Stomach (tissue), 19 donors: ENCODE data around the gene RNASET2. TPM values are rescaled to one million over a fixed set of nuclear protein-coding genes. Genes with fewer than 3 reads are reported as not detected.
A peak's percentile ranks its signal among the peaks of the same experiment; 100 is the strongest.

ENCODE experiments used
- DNase-seq, 2 donors: peaks; one replicate each; pipeline versions ENCODE4 v3.0.0 to v3.0.0-alpha.2; 2013 to 2019
- H3K27ac ChIP-seq, 5 donors: fragments of 200-600 bp in 4 of 5; sonication (generic) in 4 of 5; one replicate each; pipeline ENCODE4 v1.5.1; 2013 to 2019; ENCODE audit warnings: mild to moderate bottlenecking in 1 of 5, moderate library complexity in 1 of 5
- H3K27me3 ChIP-seq, 3 donors: fragments of 200-600 bp; sonication (generic); one replicate each; pipeline ENCODE4 v1.5.1; 2017 to 2019; ENCODE audit warnings: mixed run types in 1 of 3
- H3K36me3 ChIP-seq, 4 donors: fragments of 200-600 bp; sonication (generic); 1 replicate in 3 of 4; 2 replicates in 1 of 4; pipeline ENCODE4 v1.5.1; 2016 to 2019
- H3K4me1 ChIP-seq, 4 donors: fragments of 200-600 bp; sonication (generic); one replicate each; pipeline ENCODE4 v1.5.1; 2016 to 2019
- H3K4me3 ChIP-seq, 4 donors: fragments of 200-600 bp; sonication (generic) in 3 of 4; one replicate each; pipeline ENCODE4 v1.5.1; 2016 to 2019; ENCODE audit warnings: mild to moderate bottlenecking in 1 of 4
- H3K9me3 ChIP-seq, 4 donors: fragments of 200-600 bp; sonication (generic); one replicate each; pipeline ENCODE4 v1.5.1; 2016 to 2019
- CTCF ChIP-seq, 7 experiments: fragments of 450-650 bp in 4 of 7; fragments of 200-600 bp in 3 of 7; sonication (generic) in 3 of 7; IDR thresholded peaks; one replicate each; pipeline ENCODE4 v1.5.1; 2016 to 2019; ENCODE audit warnings: antibody characterized with exemption in 7 of 7, control low read depth in 2 of 7, mild to moderate bottlenecking in 1 of 7
- EP300 ChIP-seq: sonication (generic); formaldehyde crosslinking; IDR thresholded peaks from one replicate; pipeline ENCODE4 v1.6.1; 2017; ENCODE audit warnings: antibody characterized with exemption
- POLR2A ChIP-seq, 4 donors: fragments of 450-650 bp; IDR thresholded peaks; one replicate each; pipeline ENCODE4 v1.6.1; 2016; ENCODE audit warnings: antibody characterized with exemption in 4 of 4, control low read depth in 2 of 4, mild to moderate bottlenecking in 1 of 4, moderate library complexity in 1 of 4
- POLR2AphosphoS5 ChIP-seq, 3 donors: sonication (generic); formaldehyde crosslinking; IDR thresholded peaks; one replicate each; pipeline ENCODE4 v1.6.1; 2016; ENCODE audit warnings: antibody characterized with exemption in 3 of 3
- WGBS, 5 donors: extraction: QIAGEN DNeasy Blood & Tissue Kit in 3 of 5; methylation state at CpG; one replicate each; pipeline versions ENCODE4 v1.1.5 to v1.1.7; 2013 to 2018; 5-methylcytosine and 5-hydroxymethylcytosine counted together
- intact Hi-C: fragments of 100-400 bp; cut with DNase I; formaldehyde crosslinking; loops from one replicate; pipeline ENCODE4 v1.15.1; 2023; ENCODE audit warnings: low total_unique reads
- long read RNA-seq, 10 donors: transcript quantifications; one replicate each; lab custom pipeline, GENCODE V29; 2026
- polyA plus RNA-seq, 3 donors: library from polyadenylated mRNA; stranded (reverse); fragments of 200-250 nt; gene quantifications; one replicate each; pipeline ENCODE4 v1.2.3, GENCODE V29; 2013
- total RNA-seq, 5 donors: library from RNA; depleted of rRNA; stranded (reverse); fragments of >200 nt; gene quantifications; one replicate each; pipeline versions ENCODE4 v1.1.0 to v1.2.3, GENCODE V29; 2014 to 2016
- donor health status: healthy with polysubstance abuse.
- donor health status: Bipolar disorder and iron deficiency.
- donor health status: healthy.

RNASET2 gene
- total RNA-seq (100 to 1,000 TPM in 3 of 5 donors, 10 to 100 TPM in 2; 13.4 to 340 (median 112) TPM), polyA plus RNA-seq (100 to 1,000 TPM in 1 of 3 donors, 10 to 100 TPM in 2; 55.4 to 113 (median 60.5) TPM)
- long read RNA-seq, donor 1, transcript RNASET2-210 (9 exons, 1,375 nt), result major isoform, 23 of 26 reads
- long read RNA-seq, donor 1, partial matches to known transcripts, result 0 of 26 reads
- long read RNA-seq, donor 1, other reads (novel, unspliced or antisense), result 0 of 26 reads
- long read RNA-seq, donor 2, transcript RNASET2-210 (9 exons, 1,375 nt), result major isoform, 36 of 46 reads
- long read RNA-seq, donor 2, partial matches to known transcripts, result 6 of 46 reads
- long read RNA-seq, donor 2, other reads (novel, unspliced or antisense), result 0 of 46 reads
- long read RNA-seq, donor 3, transcript RNASET2-210 (9 exons, 1,375 nt), result major isoform, 12 of 35 reads
- long read RNA-seq, donor 3, partial matches to known transcripts, result 21 of 35 reads
- long read RNA-seq, donor 3, other reads (novel, unspliced or antisense), result 0 of 35 reads
- long read RNA-seq, donor 4, partial matches to known transcripts, result 0 of 4 reads
- long read RNA-seq, donor 4, other reads (novel, unspliced or antisense), result 0 of 4 reads
- long read RNA-seq, donor 5, transcript RNASET2-210 (9 exons, 1,375 nt), result major isoform, 55 of 78 reads
- long read RNA-seq, donor 5, partial matches to known transcripts, result 20 of 78 reads
- long read RNA-seq, donor 5, other reads (novel, unspliced or antisense), result 0 of 78 reads
- long read RNA-seq, donor 6, transcript RNASET2-212 (2 exons, 2,280 nt), result minor isoform, 5 of 116 reads
- long read RNA-seq, donor 6, transcript RNASET2-210 (9 exons, 1,375 nt), result major isoform, 94 of 116 reads
- long read RNA-seq, donor 6, partial matches to known transcripts, result 14 of 116 reads
- long read RNA-seq, donor 6, other reads (novel, unspliced or antisense), result 0 of 116 reads
- long read RNA-seq, donor 7, transcript RNASET2-210 (9 exons, 1,375 nt), result major isoform, 33 of 49 reads
- long read RNA-seq, donor 7, transcript RNASET2-212 (2 exons, 2,280 nt), result minor isoform, 5 of 49 reads
- long read RNA-seq, donor 7, partial matches to known transcripts, result 8 of 49 reads
- long read RNA-seq, donor 7, other reads (novel, unspliced or antisense), result 0 of 49 reads
- long read RNA-seq, donor 8, transcript RNASET2-210 (9 exons, 1,375 nt), result major isoform, 73 of 105 reads
- long read RNA-seq, donor 8, transcript RNASET2-212 (2 exons, 2,280 nt), result minor isoform, 8 of 105 reads
- long read RNA-seq, donor 8, partial matches to known transcripts, result 21 of 105 reads
- long read RNA-seq, donor 8, other reads (novel, unspliced or antisense), result 0 of 105 reads
- long read RNA-seq, donor 9, transcript RNASET2-210 (9 exons, 1,375 nt), result major isoform, 14 of 29 reads
- long read RNA-seq, donor 9, partial matches to known transcripts, result 7 of 29 reads
- long read RNA-seq, donor 9, other reads (novel, unspliced or antisense), result 0 of 29 reads
- long read RNA-seq, donor 10, transcript RNASET2-210 (9 exons, 1,375 nt), result major isoform, 10 of 18 reads
- long read RNA-seq, donor 10, partial matches to known transcripts, result 6 of 18 reads
- long read RNA-seq, donor 10, other reads (novel, unspliced or antisense), result 0 of 18 reads

GRCh38 chr6:166956444-166957086, at the start of gene RNASET2:
TSS of gene RNASET2 (minus strand) at chr6:166956550. CDS start at chr6:166956182, 368 bp downstream.
- peak; percentile 41 to 95 (median 88) for TF ChIP-seq POLR2AphosphoS5 (IDR thresholded peaks at IDR 0.05)
- TF ChIP-seq EP300, result no peak
- intact Hi-C loops, result no loop called here
- Histone ChIP-seq H3K27me3 (no peaks in the 10 kb centered on the region), H3K27ac (peak within 1 kb of the TSS; percentile 91 to 97 (median 93)), H3K4me3 (peak within 1 kb of the TSS; percentile 67 to 98 (median 95)), H3K9me3 (no peaks in the 10 kb centered on the region), H3K4me1 (peaks cover 38 to 86% (median 62%) of the 10 kb centered on the region in 4 donors), H3K36me3 (peaks cover 0 to 10% (median 6%) of the 10 kb centered on the region in 4 donors)
- peak; percentile 98 to 99 for DNase-seq
- 1 to 2% (median 1%) methylated on average over 27 to 71 of the region's 71 CpGs for WGBS, 5 donors

GRCh38 chr6:167005350-167006159, 49.2 kb upstream of the RNASET2 start:
- intact Hi-C loops, result no loop called here
- peak; percentile 62 to 63 for DNase-seq
- H3K27me3 ChIP-seq, result no peaks in the 10 kb centered on the region
- peak overlapping the region in 3 of 5 donors; percentile 9 to 36 (median 35) for H3K27ac ChIP-seq
- peaks cover 6 to 37% (median 25%) of the 10 kb centered on the region in 4 donors for H3K4me1 ChIP-seq
- TF ChIP-seq EP300 (no peak), CTCF (IDR thresholded peaks at IDR 0.05) (no peak), POLR2A (IDR thresholded peaks at IDR 0.05) (no peak), POLR2AphosphoS5 (IDR thresholded peaks at IDR 0.05) (no peak)
- H3K9me3 ChIP-seq, result no peaks in the 10 kb centered on the region
- WGBS, 5 donors, result 41 to 52% (median 46%) methylated on average over 12 of the region's 12 CpGs
- H3K36me3 ChIP-seq, result peaks cover 3 to 26% (median 24%) of the 10 kb centered on the region in 4 donors
- no peak overlapping the region for H3K4me3 ChIP-seq

GRCh38 chr6:167000759-167001158, 44.4 kb upstream of the RNASET2 start:
- peaks cover 23 to 56% (median 41%) of the 10 kb centered on the region in 4 donors for H3K4me1 ChIP-seq
- peak overlapping the region in 1 of 4 donors; percentile 84 for H3K4me3 ChIP-seq
- no peak overlapping the region for H3K27ac ChIP-seq
- intact Hi-C loops, result no loop called here
- peaks cover 0 to 11% (median 5%) of the 10 kb centered on the region in 4 donors for H3K36me3 ChIP-seq
- H3K27me3 ChIP-seq, result no peaks in the 10 kb centered on the region
- no peak for DNase-seq
- 56 to 85% (median 78%) methylated on average over 2 of the region's 2 CpGs for WGBS, 5 donors
- no peak for TF ChIP-seq EP300
- TF ChIP-seq POLR2A (IDR thresholded peaks at IDR 0.05), result no peak
- no peak for TF ChIP-seq POLR2AphosphoS5 (IDR thresholded peaks at IDR 0.05)
- no peak for TF ChIP-seq CTCF (IDR thresholded peaks at IDR 0.05)
- H3K9me3 ChIP-seq, result no peaks in the 10 kb centered on the region
